ENCODE measurements around the gene GLI3. TPM values are rescaled to one million over a fixed set of nuclear protein-coding genes. Genes with fewer than 3 reads are reported as not detected.

The GLI3 gene
- total RNA-seq, 1 donor from 2014 or later, result 57.0 TPM

DNA sequence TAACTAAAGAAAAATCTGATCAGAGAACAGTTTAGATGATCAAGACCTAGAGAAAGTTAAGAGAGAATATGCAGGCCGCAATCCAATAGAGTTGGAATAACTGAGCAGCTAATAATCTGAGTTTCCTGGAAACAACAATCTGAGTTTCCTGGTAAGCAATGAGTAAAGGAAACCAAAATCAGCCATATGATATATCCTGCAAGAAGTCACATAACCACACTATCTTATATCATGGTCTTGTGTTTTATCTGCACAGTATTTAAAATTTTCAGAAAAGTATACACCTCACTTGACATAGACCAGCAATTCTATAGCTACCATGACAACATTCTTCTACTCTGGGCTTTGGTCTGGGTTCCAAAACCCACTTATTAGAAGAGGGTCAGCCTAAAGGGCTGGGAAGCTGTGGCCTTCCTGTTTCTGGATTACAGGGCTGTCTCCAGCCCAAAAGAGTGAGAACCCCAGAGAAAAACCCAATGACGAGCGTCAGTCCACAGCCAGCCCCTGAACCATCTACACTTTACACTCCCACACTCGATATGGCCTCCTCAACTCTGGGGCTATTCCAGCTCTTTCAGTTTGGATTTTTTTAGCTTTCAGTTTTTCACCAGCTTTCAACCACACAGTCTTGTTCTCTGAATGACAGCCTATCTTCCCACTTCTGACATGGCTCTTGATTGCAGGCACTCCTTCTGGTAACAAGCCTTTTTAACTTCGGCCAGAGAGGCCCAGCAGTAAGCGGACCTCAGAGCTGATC, 110.4 kb downstream of the GLI3 start:
- TF ChIP-seq, protein P1, sequence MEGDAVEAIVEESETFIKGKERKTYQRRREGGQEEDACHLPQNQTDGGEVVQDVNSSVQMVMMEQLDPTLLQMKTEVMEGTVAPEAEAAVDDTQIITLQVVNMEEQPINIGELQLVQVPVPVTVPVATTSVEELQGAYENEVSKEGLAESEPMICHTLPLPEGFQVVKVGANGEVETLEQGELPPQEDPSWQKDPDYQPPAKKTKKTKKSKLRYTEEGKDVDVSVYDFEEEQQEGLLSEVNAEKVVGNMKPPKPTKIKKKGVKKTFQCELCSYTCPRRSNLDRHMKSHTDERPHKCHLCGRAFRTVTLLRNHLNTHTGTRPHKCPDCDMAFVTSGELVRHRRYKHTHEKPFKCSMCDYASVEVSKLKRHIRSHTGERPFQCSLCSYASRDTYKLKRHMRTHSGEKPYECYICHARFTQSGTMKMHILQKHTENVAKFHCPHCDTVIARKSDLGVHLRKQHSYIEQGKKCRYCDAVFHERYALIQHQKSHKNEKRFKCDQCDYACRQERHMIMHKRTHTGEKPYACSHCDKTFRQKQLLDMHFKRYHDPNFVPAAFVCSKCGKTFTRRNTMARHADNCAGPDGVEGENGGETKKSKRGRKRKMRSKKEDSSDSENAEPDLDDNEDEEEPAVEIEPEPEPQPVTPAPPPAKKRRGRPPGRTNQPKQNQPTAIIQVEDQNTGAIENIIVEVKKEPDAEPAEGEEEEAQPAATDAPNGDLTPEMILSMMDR (IDR thresholded peaks at IDR 0.05), result no peak
- H3K27ac Mint-ChIP-seq (ENCODE audit: unreplicated experiment), result no peak overlapping the region
- DNase-seq (ENCODE audit: extremely low spot score, unreplicated experiment), result no peak
- no peak overlapping the region for H3K4me3 Mint-ChIP-seq (ENCODE audit: unreplicated experiment)
- H3K36me3 Mint-ChIP-seq (ENCODE audit: unreplicated experiment), result peaks cover 18% of the 10 kb centered on the region
- peaks cover 16% of the 10 kb centered on the region for H3K4me1 Mint-ChIP-seq (ENCODE audit: unreplicated experiment)
- no peaks in the 10 kb centered on the region for H3K27me3 Mint-ChIP-seq (ENCODE audit: unreplicated experiment)
- H3K9me3 Mint-ChIP-seq (ENCODE audit: unreplicated experiment), result peaks cover 11% of the 10 kb centered on the region

DNA sequence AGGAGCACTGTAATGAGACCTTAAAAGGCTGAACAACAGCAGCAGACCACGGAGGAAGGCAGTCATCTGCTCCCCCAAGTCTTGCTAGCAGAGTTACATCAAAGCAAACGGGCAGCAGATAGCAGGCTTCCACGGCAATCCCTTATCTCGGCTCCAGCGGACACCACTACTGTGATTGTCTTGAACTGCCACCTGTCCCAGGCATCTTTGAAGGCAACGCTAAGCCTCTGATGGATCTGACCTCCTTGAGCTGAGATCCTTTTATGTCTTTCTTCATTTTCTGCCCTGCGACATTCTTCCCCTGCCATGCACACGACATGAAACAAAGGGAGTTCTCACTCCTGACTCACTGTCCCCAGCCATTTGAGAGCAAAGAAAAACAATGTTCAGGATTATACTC, 111.7 kb downstream of the GLI3 start:
- TF ChIP-seq, protein P1 (IDR thresholded peaks at IDR 0.05), result no peak
- Mint-ChIP-seq H3K9me3 (ENCODE audit: unreplicated experiment) (peaks cover 3% of the 10 kb centered on the region), H3K4me3 (ENCODE audit: unreplicated experiment) (no peak overlapping the region), H3K4me1 (ENCODE audit: unreplicated experiment) (peaks cover 16% of the 10 kb centered on the region), H3K36me3 (ENCODE audit: unreplicated experiment) (peaks cover 11% of the 10 kb centered on the region), H3K27me3 (ENCODE audit: unreplicated experiment) (no peaks in the 10 kb centered on the region), H3K27ac (ENCODE audit: unreplicated experiment) (no peak overlapping the region)
- no peak for DNase-seq (ENCODE audit: extremely low spot score, unreplicated experiment)

DNA sequence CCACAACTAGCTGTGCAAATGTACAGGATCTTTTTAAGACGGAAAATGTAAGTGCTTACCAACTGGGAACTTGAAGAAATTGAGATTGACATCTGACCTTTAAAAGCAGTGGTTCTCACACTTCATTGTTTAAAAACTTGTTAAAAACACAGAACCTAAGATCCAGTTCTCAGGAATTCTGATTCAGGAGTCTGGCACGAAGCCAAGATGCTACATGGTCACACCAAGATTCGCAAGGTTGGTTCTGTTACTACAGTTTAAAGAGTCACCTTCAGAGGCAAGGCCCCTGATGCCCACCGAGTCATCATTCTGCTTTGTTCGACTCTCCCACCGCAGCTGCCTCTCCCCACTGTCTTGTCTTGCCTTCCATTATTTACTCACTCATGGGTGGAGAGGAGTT, 113.3 kb downstream of the GLI3 start:
- Mint-ChIP-seq H3K36me3 (ENCODE audit: unreplicated experiment) (peaks cover 7% of the 10 kb centered on the region), H3K27me3 (ENCODE audit: unreplicated experiment) (no peaks in the 10 kb centered on the region), H3K4me3 (ENCODE audit: unreplicated experiment) (no peak overlapping the region), H3K4me1 (ENCODE audit: unreplicated experiment) (peaks cover 16% of the 10 kb centered on the region), H3K27ac (ENCODE audit: unreplicated experiment) (no peak overlapping the region), H3K9me3 (ENCODE audit: unreplicated experiment) (no peaks in the 10 kb centered on the region)
- DNase-seq (ENCODE audit: extremely low spot score, unreplicated experiment), result no peak
- TF ChIP-seq, protein P1 (IDR thresholded peaks at IDR 0.05), result no peak

DNA sequence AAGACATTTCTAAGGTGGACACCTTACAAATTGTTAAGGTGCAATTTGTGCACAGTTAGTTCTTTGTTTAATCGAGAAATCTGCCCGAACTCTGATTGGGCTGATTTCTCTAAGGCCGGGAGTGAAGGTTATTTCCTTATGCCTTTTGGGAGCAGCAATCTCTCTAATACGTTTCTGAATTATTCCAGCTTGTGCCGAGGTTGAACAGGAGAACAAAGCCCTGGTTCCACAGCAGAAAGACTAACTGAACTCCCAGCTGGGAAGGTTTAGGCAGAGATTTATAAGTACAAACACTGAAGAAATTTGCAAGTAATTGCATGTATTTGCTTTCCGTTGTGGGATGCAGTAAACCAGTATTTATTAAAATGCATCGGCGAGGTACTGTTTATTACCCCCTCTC, 116.8 kb downstream of the GLI3 start:
- peaks cover 10% of the 10 kb centered on the region for H3K4me1 Mint-ChIP-seq (ENCODE audit: unreplicated experiment)
- H3K9me3 Mint-ChIP-seq (ENCODE audit: unreplicated experiment), result no peaks in the 10 kb centered on the region
- TF ChIP-seq, protein P1 (IDR thresholded peaks at IDR 0.05), result no peak
- no peak overlapping the region for H3K27ac Mint-ChIP-seq (ENCODE audit: unreplicated experiment)
- H3K4me3 Mint-ChIP-seq (ENCODE audit: unreplicated experiment), result no peak overlapping the region
- peaks cover 4% of the 10 kb centered on the region for H3K36me3 Mint-ChIP-seq (ENCODE audit: unreplicated experiment)
- DNase-seq (ENCODE audit: extremely low spot score, unreplicated experiment), result no peak
- no peaks in the 10 kb centered on the region for H3K27me3 Mint-ChIP-seq (ENCODE audit: unreplicated experiment)

DNA sequence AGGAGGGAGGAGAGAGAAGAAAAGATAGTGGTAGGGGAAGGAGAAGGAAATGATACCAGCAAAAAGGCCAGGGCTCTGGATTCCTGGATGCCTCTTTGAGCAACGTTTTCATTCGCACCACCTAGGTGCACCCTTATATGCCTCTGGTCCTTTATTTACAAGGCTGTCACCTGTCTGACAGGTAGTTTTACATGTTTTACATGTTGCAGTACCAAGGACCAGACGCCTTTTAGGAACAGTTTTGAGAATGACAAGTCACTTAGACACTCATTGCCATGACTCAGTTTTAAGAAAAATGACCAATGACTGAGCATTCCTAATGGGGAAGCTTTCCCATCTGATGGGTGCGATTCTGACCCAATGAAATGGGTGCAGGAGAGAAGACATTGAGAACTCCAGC, 119.8 kb downstream of the GLI3 start:
- Mint-ChIP-seq H3K36me3 (ENCODE audit: unreplicated experiment) (peaks cover 2% of the 10 kb centered on the region), H3K27ac (ENCODE audit: unreplicated experiment) (no peak overlapping the region), H3K4me3 (ENCODE audit: unreplicated experiment) (no peak overlapping the region), H3K4me1 (ENCODE audit: unreplicated experiment) (no peaks in the 10 kb centered on the region), H3K27me3 (ENCODE audit: unreplicated experiment) (no peaks in the 10 kb centered on the region), H3K9me3 (ENCODE audit: unreplicated experiment) (no peaks in the 10 kb centered on the region)
- TF ChIP-seq, protein P1 (IDR thresholded peaks at IDR 0.05), result no peak
- DNase-seq (ENCODE audit: extremely low spot score, unreplicated experiment), result no peak
